ENCODE results near the gene PRRC2A.

PRRC2A gene

DNA sequence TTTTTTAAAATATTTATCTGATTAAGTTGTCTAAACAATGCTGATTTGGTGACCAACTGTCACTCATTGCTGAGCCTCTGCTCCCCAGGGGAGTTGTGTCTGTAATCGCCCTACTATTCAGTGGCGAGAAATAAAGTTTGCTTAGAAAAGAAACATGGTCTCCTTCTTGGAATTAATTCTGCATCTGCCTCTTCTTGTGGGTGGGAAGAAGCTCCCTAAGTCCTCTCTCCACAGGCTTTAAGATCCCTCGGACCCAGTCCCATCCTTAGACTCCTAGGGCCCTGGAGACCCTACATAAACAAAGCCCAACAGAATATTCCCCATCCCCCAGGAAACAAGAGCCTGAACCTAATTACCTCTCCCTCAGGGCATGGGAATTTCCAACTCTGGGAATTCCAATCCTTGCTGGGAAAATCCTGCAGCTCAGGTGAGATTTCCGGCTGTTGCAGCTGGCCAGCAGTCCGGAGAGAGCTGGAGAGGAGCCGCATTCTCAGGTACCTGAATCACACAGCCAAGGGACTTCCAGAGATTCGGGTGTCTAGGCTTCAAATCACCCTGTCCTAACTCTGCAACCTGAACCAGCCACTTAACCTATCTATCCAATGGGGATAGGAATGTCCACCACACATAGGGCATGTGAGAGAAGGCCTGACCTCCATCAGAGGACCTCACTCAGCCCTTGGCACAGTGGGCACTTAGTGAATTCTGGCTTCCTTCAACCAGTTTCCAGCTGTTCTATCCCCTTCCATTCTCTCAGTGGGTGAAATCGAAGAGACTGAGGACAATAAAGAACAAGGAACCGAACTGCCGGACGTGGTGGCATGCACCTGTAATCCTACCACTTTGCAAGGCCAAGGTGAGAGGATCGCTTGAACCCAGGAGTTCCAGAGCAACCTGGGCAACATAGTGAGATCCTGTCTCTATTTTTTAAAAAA, 42.1 kb upstream of the PRRC2A start:
- H3K9me3 ChIP-seq (ENCODE audit: insufficient read depth, low read depth, low read length) = no peaks in the 10 kb centered on the region
- no peaks in the 10 kb centered on the region; the same call in 1 of the 2 replicates for H3K4me1 ChIP-seq (ENCODE audit: insufficient read depth, low read length)
- no peak overlapping the region for H3K27ac ChIP-seq (ENCODE audit: low read length)
- peaks cover 37% of the 10 kb centered on the region for H3K27me3 ChIP-seq (ENCODE audit: insufficient read depth, low read length)
- no peak overlapping the region for H3K4me3 ChIP-seq (ENCODE audit: low read length)
- no peaks in the 10 kb centered on the region for H3K36me3 ChIP-seq (ENCODE audit: insufficient read depth, low read depth, low read length)
- H3K9ac ChIP-seq (ENCODE audit: low read depth, low read length) = 0 out of 2 replicates have a peak overlapping the region, but pooled peaks have one; percentile 13

DNA sequence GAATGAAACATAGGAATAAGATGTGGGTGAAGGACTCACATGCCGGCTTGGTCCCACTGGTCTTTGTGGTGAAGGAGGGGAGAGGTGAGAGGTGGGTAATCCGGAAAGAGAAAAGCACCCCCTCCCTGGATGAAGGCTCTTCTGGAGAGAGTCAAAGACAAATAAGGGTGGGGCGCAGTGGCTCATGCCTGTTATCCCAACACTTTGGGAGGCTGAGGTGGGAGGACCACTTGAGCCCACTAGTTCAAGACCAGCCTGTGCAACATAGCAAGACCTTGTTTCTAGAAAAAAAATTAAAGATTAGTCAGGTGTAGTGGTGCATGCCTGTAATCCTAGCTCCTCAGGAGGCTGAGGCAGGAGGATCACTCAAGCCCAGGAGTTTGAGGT, 41.4 kb upstream of the PRRC2A start:
- Histone ChIP-seq H3K9ac (ENCODE audit: low read depth, low read length) (no peak overlapping the region), H3K4me3 (ENCODE audit: low read length) (no peak overlapping the region), H3K4me1 (ENCODE audit: insufficient read depth, low read length) (no peaks in the 10 kb centered on the region; the same call in 1 of the 2 replicates), H3K27me3 (ENCODE audit: insufficient read depth, low read length) (peaks cover 37% of the 10 kb centered on the region), H3K9me3 (ENCODE audit: insufficient read depth, low read depth, low read length) (no peaks in the 10 kb centered on the region), H3K27ac (ENCODE audit: low read length) (no peak overlapping the region), H3K36me3 (ENCODE audit: insufficient read depth, low read depth, low read length) (no peaks in the 10 kb centered on the region)

DNA sequence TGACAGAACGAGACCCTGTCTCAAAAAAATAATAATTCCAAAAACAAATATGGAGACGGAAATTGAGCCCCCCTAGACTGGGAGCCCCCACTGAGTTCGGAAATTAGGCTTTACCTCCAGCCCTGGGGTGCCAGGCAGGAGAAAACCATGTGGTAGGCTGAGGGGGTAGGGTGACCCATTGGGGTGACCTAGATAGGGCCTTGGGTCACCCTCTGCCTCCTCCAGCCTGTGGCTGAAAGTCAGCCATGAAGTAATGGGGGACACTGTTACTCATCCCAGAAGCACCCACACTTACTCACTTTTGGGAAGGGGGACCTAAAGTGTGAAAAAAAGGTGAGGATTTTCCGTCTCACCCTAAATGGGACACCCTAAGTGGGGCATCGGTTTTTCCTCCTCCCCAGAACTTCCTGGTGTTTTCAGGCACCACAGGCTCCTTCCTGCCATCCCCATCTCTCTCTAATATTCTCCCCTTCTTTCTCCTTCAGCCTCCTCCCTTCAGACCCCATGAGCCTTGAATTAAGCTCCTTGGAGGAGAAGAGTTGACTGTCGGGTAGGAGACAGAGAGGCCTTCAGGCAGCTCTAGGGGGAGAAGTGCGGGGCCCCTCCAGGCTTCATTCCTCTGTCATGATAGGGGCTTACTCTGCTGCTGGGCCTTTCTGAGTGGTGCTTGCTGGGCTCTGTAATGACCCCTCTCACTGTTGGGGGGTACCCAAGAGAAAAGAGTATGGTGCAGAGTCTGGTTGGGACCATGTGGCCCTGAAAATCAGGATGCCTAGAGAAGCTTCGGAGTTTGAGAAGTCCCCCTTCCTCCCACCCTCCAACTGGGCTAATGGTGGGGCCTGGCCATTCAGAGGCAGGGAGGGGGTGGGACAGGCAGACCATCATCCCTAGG, 40.7 kb upstream of the PRRC2A start:
- H3K36me3 ChIP-seq (ENCODE audit: insufficient read depth, low read depth, low read length) = no peaks in the 10 kb centered on the region
- peak overlapping the region; percentile 94; the same call in 1 of the 2 replicates for H3K4me3 ChIP-seq (ENCODE audit: low read length)
- H3K9ac ChIP-seq (ENCODE audit: low read depth, low read length) = 0 out of 2 replicates have a peak overlapping the region, but pooled peaks have one; percentile 86
- H3K4me1 ChIP-seq (ENCODE audit: insufficient read depth, low read length) = no peaks in the 10 kb centered on the region; the same call in 1 of the 2 replicates
- H3K9me3 ChIP-seq (ENCODE audit: insufficient read depth, low read depth, low read length) = no peaks in the 10 kb centered on the region
- no peak overlapping the region for H3K27ac ChIP-seq (ENCODE audit: low read length)
- H3K27me3 ChIP-seq (ENCODE audit: insufficient read depth, low read length) = peaks cover 37% of the 10 kb centered on the region

DNA sequence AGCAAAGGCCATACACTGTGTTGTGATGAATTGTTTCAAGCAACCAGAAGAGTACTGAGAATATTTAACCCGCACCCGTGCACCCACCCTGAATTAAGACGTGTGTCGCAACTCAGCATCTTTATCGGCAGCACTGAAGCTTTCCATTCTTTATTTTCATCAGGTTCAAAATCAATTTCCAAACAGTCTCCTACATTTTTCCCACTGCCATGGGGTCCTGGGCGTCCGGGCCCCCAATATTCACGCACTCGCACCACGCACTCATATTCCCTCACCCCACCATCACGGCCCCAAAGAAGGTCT, 40.1 kb upstream of the PRRC2A start:
- Histone ChIP-seq H3K9me3 (ENCODE audit: insufficient read depth, low read depth, low read length) (no peaks in the 10 kb centered on the region), H3K4me1 (ENCODE audit: insufficient read depth, low read length) (no peaks in the 10 kb centered on the region; the same call in 1 of the 2 replicates), H3K4me3 (ENCODE audit: low read length) (peak overlapping the region; percentile 94), H3K36me3 (ENCODE audit: insufficient read depth, low read depth, low read length) (no peaks in the 10 kb centered on the region), H3K27me3 (ENCODE audit: insufficient read depth, low read length) (peaks cover 37% of the 10 kb centered on the region), H3K27ac (ENCODE audit: low read length) (no peak overlapping the region), H3K9ac (ENCODE audit: low read depth, low read length) (peak overlapping the region; percentile 86; the same call in 1 of the 2 replicates)

DNA sequence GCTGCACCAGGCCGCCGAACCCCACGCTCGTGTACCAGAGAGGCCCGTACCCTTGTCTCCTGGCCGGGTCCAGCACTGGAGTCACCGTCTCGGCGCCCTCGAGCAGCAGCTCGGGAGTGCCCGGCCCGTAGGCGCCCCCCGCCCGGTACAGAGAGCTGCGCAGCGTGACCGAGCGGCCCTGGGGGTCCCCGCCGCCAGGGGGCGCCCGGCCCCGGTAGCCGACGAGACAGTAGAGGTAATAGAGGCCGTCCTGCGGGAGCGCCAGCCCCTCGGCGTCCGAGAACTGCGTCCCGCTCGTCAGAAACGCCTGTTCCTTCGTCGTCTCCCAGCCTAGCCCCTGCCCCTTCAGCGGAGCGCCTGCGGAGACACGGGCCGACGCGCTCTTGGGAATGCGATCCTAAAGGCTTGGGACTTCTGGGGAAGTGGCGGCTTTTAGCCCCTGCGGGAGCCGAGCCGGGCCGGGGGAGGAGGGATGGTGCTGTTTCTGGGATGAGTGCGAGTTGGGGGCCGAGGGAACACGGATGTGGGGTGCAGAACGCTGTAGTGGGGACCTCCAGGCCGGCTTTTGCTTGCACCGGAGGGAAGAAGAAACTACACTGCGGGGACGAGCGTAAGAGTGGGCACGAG, 39.6 kb upstream of the PRRC2A start:
- Histone ChIP-seq H3K4me1 (ENCODE audit: insufficient read depth, low read length) (no peaks in the 10 kb centered on the region; the same call in 1 of the 2 replicates), H3K4me3 (ENCODE audit: low read length) (peak overlapping the region; percentile 94), H3K27ac (ENCODE audit: low read length) (no peak overlapping the region), H3K9me3 (ENCODE audit: insufficient read depth, low read depth, low read length) (no peaks in the 10 kb centered on the region), H3K27me3 (ENCODE audit: insufficient read depth, low read length) (peaks cover 32% of the 10 kb centered on the region), H3K36me3 (ENCODE audit: insufficient read depth, low read depth, low read length) (no peaks in the 10 kb centered on the region), H3K9ac (ENCODE audit: low read depth, low read length) (peak overlapping the region; percentile 86)

DNA sequence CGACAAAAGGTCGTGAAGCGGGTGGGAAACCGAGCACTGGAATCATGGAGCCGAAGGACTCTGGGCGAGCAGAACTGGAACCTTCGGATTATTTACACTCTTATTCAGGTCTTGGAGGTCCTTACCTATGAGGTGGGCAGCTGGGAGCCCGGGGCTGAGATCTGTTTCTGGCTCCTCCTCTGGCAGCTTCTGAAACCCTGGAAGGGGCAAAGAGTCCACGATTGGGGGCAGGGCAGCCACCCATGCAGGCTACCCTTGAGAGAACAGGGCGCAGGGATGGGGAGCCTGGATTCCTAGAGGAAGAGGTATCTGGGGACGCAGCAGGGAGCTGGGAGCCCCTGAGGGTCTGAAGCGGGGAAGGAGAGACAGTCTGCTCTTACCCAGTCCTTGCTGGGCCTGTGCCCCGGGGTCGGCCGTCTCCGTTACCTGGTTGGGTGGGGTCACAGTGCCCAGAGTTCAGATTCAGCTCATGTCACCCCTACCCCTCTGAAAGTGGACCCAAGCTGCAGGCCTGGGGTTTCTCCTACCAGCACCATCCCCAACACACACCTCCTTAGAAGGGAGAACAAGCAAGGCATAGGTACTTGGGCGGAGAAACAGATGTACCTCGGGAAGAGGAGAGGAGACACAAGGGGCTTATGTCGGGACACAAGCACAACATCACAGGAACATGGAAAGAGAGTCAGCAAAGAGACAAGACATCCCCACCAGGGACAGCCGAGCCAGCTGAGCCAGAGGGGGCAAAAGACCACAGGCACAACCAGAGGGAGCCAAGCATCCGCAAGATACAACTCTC, 38.9 kb upstream of the PRRC2A start:
- no peak overlapping the region for H3K27ac ChIP-seq (ENCODE audit: low read length)
- H3K9ac ChIP-seq (ENCODE audit: low read depth, low read length) = peak overlapping the region; percentile 86

DNA sequence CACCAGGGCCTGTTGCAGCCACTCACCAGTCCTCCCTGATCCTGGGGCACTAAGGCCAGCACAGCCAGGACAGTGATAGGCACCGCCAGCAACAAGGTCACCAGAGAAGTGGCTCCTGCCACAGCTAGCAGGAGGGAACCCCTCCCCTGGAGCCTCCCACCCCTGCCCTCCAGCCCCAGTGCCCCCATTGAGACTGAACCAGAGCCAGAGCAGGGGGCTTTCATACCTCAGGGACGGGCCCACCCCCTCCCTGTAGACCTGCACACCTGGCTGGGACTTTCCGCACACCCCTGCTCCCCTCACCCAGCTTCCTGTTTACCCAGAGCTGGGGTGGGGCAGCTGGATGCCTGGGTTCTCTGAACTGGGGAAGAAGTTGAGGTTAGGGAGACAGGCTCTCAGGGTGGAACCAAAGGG, 38.3 kb upstream of the PRRC2A start, which contains the start of gene LTB:
Gene LTB, minus strand, starts transcription at position 195 of the 414 bp plus-strand sequence. Its CDS starts 7 bp downstream, at position 188.
- H3K27me3 ChIP-seq (ENCODE audit: insufficient read depth, low read length) = peaks cover 31% of the 10 kb centered on the region
- H3K27ac ChIP-seq (ENCODE audit: low read length) = no peak within 1 kb of the TSS
- peak within 1 kb of the TSS; percentile 94 for H3K4me3 ChIP-seq (ENCODE audit: low read length)
- peak within 1 kb of the TSS; percentile 86 for H3K9ac ChIP-seq (ENCODE audit: low read depth, low read length)
- no peaks in the 10 kb centered on the region for H3K36me3 ChIP-seq (ENCODE audit: insufficient read depth, low read depth, low read length)
- H3K4me1 ChIP-seq (ENCODE audit: insufficient read depth, low read length) = no peaks in the 10 kb centered on the region; the same call in 1 of the 2 replicates
- H3K9me3 ChIP-seq (ENCODE audit: insufficient read depth, low read depth, low read length) = no peaks in the 10 kb centered on the region

More for the DNA sequence above, 38.9 kb upstream of the PRRC2A start:
- peaks cover 31% of the 10 kb centered on the region for H3K27me3 ChIP-seq (ENCODE audit: insufficient read depth, low read length)
- H3K4me3 ChIP-seq (ENCODE audit: low read length) = peak overlapping the region; percentile 94
- H3K36me3 ChIP-seq (ENCODE audit: insufficient read depth, low read depth, low read length) = no peaks in the 10 kb centered on the region
- H3K9me3 ChIP-seq (ENCODE audit: insufficient read depth, low read depth, low read length) = no peaks in the 10 kb centered on the region
- H3K4me1 ChIP-seq (ENCODE audit: insufficient read depth, low read length) = no peaks in the 10 kb centered on the region; the same call in 1 of the 2 replicates

DNA sequence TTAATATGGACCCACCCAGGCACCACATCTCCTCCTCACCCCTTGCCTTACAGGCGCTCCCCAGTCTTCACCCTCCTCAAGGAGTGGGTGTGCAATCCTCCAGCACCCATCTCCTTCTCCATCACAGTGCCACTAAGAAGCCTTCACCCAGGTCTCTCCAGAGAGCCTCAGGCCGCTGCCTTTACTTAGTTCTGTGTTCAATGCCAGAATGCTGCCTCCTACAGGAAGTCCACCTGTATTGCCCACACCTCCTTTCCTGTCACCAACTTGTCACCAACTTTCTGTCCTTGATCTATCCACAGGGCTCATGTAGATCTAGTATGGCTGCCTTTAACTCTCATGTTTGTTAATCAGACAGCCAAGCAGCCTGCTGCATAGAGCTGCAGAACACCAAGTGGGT, 35.0 kb upstream of the PRRC2A start:
- H3K9me3 ChIP-seq (ENCODE audit: insufficient read depth, low read depth, low read length) = no peaks in the 10 kb centered on the region
- H3K9ac ChIP-seq (ENCODE audit: low read depth, low read length) = no peak overlapping the region
- no peaks in the 10 kb centered on the region for H3K36me3 ChIP-seq (ENCODE audit: insufficient read depth, low read depth, low read length)
- no peaks in the 10 kb centered on the region for H3K4me1 ChIP-seq (ENCODE audit: insufficient read depth, low read length)
- peaks cover 21% of the 10 kb centered on the region for H3K27me3 ChIP-seq (ENCODE audit: insufficient read depth, low read length)
- H3K27ac ChIP-seq (ENCODE audit: low read length) = no peak overlapping the region
- no peak overlapping the region for H3K4me3 ChIP-seq (ENCODE audit: low read length)

DNA sequence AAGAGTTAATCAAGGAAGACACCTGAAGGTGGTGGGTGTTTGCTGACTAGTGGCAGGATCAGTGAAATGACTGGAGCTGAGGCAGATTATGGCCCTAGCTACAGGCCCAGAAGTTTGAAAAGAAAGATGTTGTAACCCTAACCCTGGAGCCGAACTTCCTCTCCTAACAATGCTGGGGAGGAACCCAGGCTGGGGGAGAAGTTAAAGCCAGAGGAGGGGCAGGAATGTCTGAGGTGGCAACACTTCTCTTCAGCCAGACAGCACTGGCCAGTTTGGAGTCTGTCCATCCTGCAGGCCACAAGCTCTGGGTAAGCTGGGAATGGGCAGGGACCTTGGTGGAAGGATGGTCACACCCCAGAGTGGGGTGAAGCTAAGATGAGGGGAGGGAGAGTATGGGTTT, 34.5 kb upstream of the PRRC2A start, which contains the start of gene LST1:
Gene LST1, plus strand, starts transcription at position 270 of the 400 bp plus-strand sequence. CDS start 1,023 bp downstream, outside the sequence.
- H3K27ac ChIP-seq (ENCODE audit: low read length) = no peak within 1 kb of the TSS
- no peaks in the 10 kb centered on the region for H3K9me3 ChIP-seq (ENCODE audit: insufficient read depth, low read depth, low read length)
- peaks cover 18% of the 10 kb centered on the region for H3K27me3 ChIP-seq (ENCODE audit: insufficient read depth, low read length)
- H3K36me3 ChIP-seq (ENCODE audit: insufficient read depth, low read depth, low read length) = no peaks in the 10 kb centered on the region
- H3K4me3 ChIP-seq (ENCODE audit: low read length) = no peak within 1 kb of the TSS
- H3K4me1 ChIP-seq (ENCODE audit: insufficient read depth, low read length) = no peaks in the 10 kb centered on the region
- H3K9ac ChIP-seq (ENCODE audit: low read depth, low read length) = no peak within 1 kb of the TSS

DNA sequence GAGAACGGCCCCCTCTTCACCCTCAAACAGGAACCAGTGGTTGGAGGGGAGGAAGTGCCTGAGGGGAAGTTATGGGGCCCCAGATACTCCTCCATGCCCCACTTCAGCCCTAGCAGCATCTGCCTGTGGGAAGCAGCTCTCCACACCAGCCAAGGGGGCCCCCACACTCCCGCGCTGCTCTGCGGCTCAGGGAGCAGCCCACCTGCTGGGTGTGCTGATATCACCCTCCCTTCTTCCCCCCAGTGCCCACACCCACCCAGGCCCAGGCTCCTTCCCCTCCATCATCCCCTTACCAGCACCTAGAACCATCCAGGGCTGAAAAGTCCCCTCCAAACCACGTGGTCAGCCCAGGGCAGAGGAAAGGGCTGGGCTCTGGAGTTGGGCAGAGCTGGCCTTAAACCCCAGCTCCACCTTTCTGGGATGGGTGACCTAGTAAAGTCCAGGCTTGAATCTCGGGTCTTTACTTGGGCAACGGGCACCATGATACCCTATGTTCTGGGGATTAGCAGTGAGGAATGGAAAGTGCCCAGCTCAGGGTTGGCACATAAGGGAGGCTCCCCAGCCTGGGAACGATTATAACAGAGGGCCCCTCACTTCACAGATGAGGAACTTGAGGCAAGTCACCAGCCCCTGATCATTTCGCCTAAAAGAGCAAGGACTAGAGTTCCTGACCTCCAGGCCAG, 33.8 kb upstream of the PRRC2A start:
- Histone ChIP-seq H3K4me1 (ENCODE audit: insufficient read depth, low read length) (no peaks in the 10 kb centered on the region), H3K36me3 (ENCODE audit: insufficient read depth, low read depth, low read length) (no peaks in the 10 kb centered on the region), H3K27ac (ENCODE audit: low read length) (no peak overlapping the region), H3K4me3 (ENCODE audit: low read length) (no peak overlapping the region), H3K9ac (ENCODE audit: low read depth, low read length) (no peak overlapping the region), H3K9me3 (ENCODE audit: insufficient read depth, low read depth, low read length) (no peaks in the 10 kb centered on the region), H3K27me3 (ENCODE audit: insufficient read depth, low read length) (peaks cover 11% of the 10 kb centered on the region)
